Immature natural killer cell (primary cell): ENCODE results near the gene ACTR6. TPM values are rescaled to one million over a fixed set of nuclear protein-coding genes. Genes with fewer than 3 reads are reported as not detected.
"Not testable (repeated sequence)": the region's sequence is repeated elsewhere in the genome, so short reads cannot be mapped to it uniquely, and the experiment has no call there.

Experiments
- DNase-seq, 3 donors: peaks; one replicate each; pipeline ENCODE4 v3.0.0; 2022; ENCODE audit warnings: mixed read lengths in 1 of 3
- H3K27ac Mint-ChIP-seq, 6 donors: one replicate each; pipeline ENCODE4 v1.8.0; 2020; ENCODE audit warnings: mixed read lengths in 6 of 6, mild to moderate bottlenecking in 5 of 6, inconsistent platforms in 4 of 6, moderate library complexity in 3 of 6
- H3K27me3 Mint-ChIP-seq, 3 donors: one replicate each; pipeline ENCODE4 v1.8.0; 2020 to 2021; ENCODE audit warnings: low read depth in 3 of 3, mild to moderate bottlenecking in 3 of 3, mixed read lengths in 3 of 3, moderate library complexity in 3 of 3, inconsistent platforms in 1 of 3
- H3K36me3 Mint-ChIP-seq, 3 donors: one replicate each; pipeline ENCODE4 v1.8.0; 2020; ENCODE audit warnings: mixed read lengths in 3 of 3, inconsistent platforms in 2 of 3, mild to moderate bottlenecking in 2 of 3
- H3K4me1 Mint-ChIP-seq, 2 donors: one replicate each; pipeline ENCODE4 v1.8.0; 2020; ENCODE audit warnings: inconsistent platforms in 2 of 2, mild to moderate bottlenecking in 2 of 2, mixed read lengths in 2 of 2, moderate library complexity in 1 of 2
- H3K4me3 Mint-ChIP-seq, 5 donors: one replicate each; pipeline ENCODE4 v1.8.0; 2020; ENCODE audit warnings: mild to moderate bottlenecking in 5 of 5, mixed read lengths in 5 of 5, inconsistent platforms in 3 of 5, moderate library complexity in 3 of 5
- H3K9me3 Mint-ChIP-seq, 6 donors: one replicate each; pipeline ENCODE4 v1.8.0; 2020; ENCODE audit warnings: mild to moderate bottlenecking in 6 of 6, mixed read lengths in 6 of 6, inconsistent platforms in 4 of 6, moderate library complexity in 3 of 6
- polyA plus RNA-seq, 3 donors: library from polyadenylated mRNA; unstranded; fragments of 300-500 nt; fragmentation: Illumina TruSeq; gene quantifications; one replicate each; pipeline ENCODE4 v1.2.3, GENCODE V29; 2021

ACTR6 gene
- polyA plus RNA-seq, 3 donors from 2014 or later: 40.6 to 54.6 (median 41.3) TPM

DNA sequence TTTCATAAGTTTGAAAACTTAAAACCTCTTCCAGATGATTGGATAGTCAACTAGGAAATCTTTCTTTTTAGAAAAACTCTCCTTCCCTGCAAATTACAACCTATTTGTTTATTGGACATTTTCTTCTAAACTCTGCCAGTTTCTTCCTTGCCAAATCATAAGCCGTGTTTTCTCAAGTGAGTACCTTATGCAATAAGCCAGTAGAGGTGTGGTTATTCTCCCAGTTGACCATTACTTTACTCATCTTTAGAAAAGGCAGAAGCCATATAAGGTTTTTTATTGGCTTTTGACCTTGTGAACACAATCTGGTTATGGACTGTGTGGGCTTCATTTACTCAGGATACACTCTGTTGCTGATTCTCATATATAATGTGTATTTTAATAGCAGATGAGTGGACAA, 14.6 kb downstream of the ACTR6 start:
- Mint-ChIP-seq H3K4me1 (peaks cover 0 to 11% of the 10 kb centered on the region in 2 donors), H3K9me3 (no peaks in the 10 kb centered on the region), H3K4me3 (no peak overlapping the region), H3K27me3 (no peaks in the 10 kb centered on the region), H3K36me3 (peaks cover 11 to 36% (median 22%) of the 10 kb centered on the region in 3 donors), H3K27ac (peak overlapping the region in 1 of 6 donors; percentile 12)
- no peak for DNase-seq

DNA sequence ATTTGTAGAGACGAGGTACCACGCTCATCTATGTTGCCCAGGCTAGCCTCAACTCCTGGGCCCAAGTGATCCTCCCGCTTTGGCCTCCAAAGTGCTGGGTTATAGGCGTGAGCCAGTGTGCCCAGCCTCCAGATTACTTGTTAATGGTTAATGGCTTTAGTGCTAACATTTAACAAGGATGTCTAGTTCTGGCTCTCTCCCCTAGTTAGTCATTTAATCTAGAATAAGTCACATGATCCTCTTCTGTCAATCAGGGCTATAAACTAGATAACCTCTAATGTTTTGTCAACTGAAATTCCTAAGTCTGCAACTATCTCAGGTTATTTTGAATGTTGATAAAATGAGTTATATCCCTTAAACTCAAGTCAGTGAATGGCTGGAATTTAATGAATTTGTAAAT, 15.7 kb downstream of the ACTR6 start:
- Mint-ChIP-seq H3K27me3 (no peaks in the 10 kb centered on the region), H3K4me3 (no peak overlapping the region), H3K27ac (no peak overlapping the region), H3K36me3 (peaks cover 11 to 32% (median 29%) of the 10 kb centered on the region in 3 donors), H3K9me3 (no peaks in the 10 kb centered on the region), H3K4me1 (peaks cover 0 to 11% of the 10 kb centered on the region in 2 donors)
- no peak for DNase-seq

DNA sequence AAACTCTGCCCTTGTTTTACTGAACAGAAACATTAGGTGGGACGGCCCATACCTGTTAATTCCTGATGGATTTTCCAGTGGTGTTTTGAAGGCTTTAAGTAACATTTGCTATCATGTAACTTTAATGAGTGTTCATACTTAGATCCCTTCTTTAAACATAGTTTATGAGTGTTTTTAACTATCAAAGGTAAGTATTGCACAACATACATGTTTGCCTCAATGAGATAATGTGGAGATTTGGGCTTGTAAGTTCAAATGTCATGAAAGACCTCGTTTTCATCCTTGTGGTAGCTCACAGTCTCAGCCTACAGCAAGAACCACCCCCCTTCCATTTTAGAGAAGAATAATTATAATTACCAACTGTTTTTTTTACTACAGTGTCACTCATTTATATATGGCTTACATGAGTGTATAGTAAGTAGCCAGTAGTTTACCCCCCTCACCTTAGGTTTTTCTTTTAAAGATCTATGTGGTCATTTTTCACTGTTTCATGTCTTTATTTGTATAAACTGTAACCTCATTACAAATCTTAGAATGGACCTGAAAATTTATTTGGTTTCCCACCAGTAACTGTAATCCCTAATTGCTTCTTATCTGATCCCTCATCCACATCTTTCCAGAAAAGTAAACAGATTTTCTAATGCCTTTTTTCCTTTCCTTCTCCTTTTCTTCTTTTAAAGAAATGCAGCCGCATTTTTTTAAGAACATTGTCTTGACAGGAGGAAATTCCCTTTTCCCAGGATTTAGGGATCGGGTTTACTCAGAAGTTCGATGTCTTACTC, 18.9 kb downstream of the ACTR6 start:
- Mint-ChIP-seq H3K9me3 (no peaks in the 10 kb centered on the region), H3K4me1 (peaks cover 0 to 9% of the 10 kb centered on the region in 2 donors), H3K36me3 (peaks cover 17 to 34% (median 31%) of the 10 kb centered on the region in 3 donors), H3K27me3 (peaks cover 0 to 2% (median 0%) of the 10 kb centered on the region in 3 donors), H3K4me3 (no peak overlapping the region), H3K27ac (peak overlapping the region in 1 of 6 donors; percentile 23)
- DNase-seq: no peak

DNA sequence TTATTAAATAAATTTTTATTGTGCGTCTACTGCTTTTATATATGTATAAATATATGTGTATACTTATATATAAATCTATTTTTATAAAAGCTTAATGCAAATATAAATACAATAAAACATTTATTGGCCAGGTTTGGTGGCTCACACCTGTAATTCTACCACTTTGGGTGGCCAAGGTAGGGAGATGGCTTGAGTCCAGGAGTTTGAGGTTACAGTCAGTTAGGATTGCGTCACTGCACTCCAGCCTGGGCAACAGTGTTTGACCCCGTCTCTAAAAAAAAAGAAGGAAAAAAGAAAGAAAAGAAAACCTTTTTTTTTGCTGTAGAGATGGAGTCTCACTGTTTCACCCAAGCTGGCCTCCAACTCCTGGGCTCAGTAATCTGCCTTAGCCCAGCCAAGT, 20.9 kb downstream of the ACTR6 start:
- Mint-ChIP-seq H3K27me3 (peaks cover 0 to 2% (median 0%) of the 10 kb centered on the region in 3 donors), H3K4me3 (no peak overlapping the region), H3K27ac (no peak overlapping the region), H3K36me3 (peaks cover 25 to 31% (median 27%) of the 10 kb centered on the region in 3 donors), H3K4me1 (no peaks in the 10 kb centered on the region), H3K9me3 (no peaks in the 10 kb centered on the region)
- no peak for DNase-seq

DNA sequence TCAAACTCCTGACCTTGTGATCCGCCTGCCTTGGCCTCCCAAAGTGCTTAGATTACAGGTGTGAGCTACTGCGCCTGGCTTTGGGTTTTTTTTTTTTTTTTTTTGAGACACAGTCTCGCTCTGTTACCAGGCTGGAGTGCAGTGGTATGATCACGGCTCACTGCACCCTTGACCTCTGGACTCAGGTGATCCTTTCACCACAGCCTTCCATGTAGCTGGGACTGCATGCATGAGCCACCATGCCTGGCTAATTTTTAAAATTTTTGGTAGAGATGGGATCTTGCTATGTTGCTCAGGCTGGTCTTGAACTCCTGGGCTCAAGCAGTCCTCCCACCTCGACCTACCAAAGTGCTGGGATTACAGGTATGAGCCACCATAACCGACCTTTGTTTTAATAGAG, 21.6 kb downstream of the ACTR6 start:
- H3K27ac Mint-ChIP-seq, H3K9me3 Mint-ChIP-seq, DNase-seq, H3K27me3 Mint-ChIP-seq, H3K4me3 Mint-ChIP-seq, H3K4me1 Mint-ChIP-seq: not testable (repeated sequence)
- peaks cover 26 to 29% (median 27%) of the 10 kb centered on the region in 3 donors for H3K36me3 Mint-ChIP-seq

DNA sequence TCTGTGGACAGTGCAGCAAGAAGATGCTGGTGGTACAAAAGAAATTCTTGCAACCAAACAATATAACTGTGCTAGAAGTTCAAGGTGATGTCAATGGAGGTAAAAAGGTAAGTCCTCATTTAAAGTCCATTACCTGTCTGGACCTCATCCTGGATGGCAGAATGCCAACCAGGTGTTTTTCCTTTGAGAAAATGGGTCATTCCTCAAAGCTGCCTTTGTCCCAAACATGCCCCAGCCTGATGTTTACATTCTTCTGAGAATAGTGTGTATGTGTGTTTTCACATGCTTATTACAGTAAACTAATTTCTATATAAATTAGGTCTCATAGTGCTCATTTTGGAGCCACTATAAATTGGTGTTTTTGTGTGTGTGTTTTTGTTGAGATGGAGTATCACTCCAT, 24.9 kb downstream of the ACTR6 start:
- H3K4me1 Mint-ChIP-seq: no peaks in the 10 kb centered on the region
- H3K36me3 Mint-ChIP-seq: peaks cover 19 to 20% (median 19%) of the 10 kb centered on the region in 3 donors
- no peaks in the 10 kb centered on the region for H3K9me3 Mint-ChIP-seq
- H3K27ac Mint-ChIP-seq: no peak overlapping the region
- DNase-seq: no peak
- H3K27me3 Mint-ChIP-seq: peaks cover 0 to 2% (median 0%) of the 10 kb centered on the region in 3 donors
- H3K4me3 Mint-ChIP-seq: no peak overlapping the region

DNA sequence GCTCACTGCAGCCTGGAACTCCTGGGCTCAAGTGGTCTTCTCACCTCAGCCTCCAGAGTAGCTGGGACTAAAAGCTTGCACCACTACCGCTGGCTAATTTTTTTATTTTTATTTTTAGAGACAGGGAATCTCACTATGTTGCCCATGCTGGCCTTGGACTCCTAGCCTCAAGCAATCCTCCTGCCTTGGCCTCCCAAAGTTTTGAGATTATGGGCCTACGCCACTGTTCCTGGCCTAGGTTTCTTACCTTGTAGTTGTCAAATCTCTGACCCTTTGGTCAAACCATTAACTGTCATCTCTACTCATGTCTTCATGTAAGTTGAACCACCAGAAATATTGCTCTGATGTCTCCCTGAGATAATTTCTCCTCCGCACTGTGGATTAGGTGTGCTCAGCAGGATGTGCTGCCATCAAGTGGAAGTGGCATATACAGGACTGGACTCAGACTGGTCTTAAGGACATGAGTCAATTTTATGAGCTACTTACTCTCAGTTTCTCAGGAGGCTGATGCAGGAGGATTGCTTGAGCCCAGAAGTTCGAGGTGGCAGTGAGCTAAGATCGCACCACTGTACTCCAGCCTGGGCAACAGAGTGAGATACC, 28.5 kb downstream of the ACTR6 start:
- H3K36me3 Mint-ChIP-seq: peaks cover 5 to 13% (median 8%) of the 10 kb centered on the region in 3 donors
- no peaks in the 10 kb centered on the region for H3K4me1 Mint-ChIP-seq
- no peak for DNase-seq
- H3K4me3 Mint-ChIP-seq: no peak overlapping the region
- H3K27me3 Mint-ChIP-seq: no peaks in the 10 kb centered on the region
- no peaks in the 10 kb centered on the region for H3K9me3 Mint-ChIP-seq
- no peak overlapping the region for H3K27ac Mint-ChIP-seq

DNA sequence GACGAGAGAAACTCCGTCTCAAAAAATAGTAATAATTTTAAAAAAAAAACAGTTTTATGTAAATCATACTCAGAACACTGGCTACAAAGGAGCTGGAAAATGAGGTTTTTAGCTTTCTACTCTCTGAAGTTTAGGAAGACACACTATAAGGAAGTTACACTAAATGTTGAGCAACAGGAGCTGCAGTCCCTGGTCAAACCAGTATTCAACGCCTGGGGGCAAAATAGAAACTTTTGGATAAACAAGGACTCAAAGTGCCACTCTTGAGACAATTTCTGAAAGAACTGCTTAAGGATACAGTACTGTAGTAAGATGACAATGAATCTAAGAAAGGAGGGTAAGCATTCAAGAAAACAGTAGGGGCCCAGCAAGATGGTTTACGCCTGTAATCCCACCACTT, 29.3 kb downstream of the ACTR6 start:
- H3K27me3 Mint-ChIP-seq: no peaks in the 10 kb centered on the region
- peaks cover 5 to 13% (median 8%) of the 10 kb centered on the region in 3 donors for H3K36me3 Mint-ChIP-seq
- no peak overlapping the region for H3K27ac Mint-ChIP-seq
- H3K9me3 Mint-ChIP-seq: no peaks in the 10 kb centered on the region
- H3K4me3 Mint-ChIP-seq: no peak overlapping the region
- H3K4me1 Mint-ChIP-seq: no peaks in the 10 kb centered on the region
- no peak for DNase-seq

DNA sequence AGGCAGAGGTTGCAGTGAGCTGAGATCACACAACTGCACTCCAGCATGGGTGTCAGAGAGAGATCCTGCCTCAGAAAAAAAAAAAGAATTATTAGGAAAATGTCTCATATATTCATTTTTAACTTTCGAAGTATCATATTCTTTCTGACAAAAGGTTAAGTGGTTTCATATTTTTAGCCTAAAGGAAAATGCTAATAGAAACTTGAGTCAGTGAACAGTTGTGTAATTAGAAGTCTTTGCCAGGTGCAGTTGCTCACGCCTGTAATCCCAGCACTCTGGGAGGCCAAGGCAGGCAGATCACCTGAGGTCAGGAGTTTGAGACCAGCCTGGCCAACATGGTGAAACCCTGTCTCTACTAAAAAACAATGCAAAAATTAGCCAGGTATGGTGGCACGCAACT, 31.3 kb downstream of the ACTR6 start:
- not testable (repeated sequence) for H3K27me3 Mint-ChIP-seq, H3K36me3 Mint-ChIP-seq, H3K4me3 Mint-ChIP-seq, H3K9me3 Mint-ChIP-seq, H3K4me1 Mint-ChIP-seq, DNase-seq, H3K27ac Mint-ChIP-seq

DNA sequence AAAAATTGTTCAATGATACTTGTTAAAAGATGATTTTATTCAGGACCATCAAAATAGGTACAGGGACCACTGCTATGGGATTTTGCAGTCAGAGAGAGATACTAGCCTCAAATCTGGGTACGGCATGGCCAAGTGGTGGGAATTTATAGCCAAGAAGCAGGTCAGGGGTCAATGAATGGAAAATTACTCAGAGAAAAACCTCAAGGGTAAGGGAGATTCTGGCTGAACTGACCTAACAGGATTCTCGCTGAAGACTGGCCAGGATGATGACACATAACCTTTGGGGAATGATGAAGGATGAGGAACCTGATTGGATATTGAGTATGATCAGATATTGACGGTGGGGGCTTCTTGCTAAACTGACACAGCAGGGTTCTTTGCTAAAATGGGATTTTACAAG, 33.6 kb downstream of the ACTR6 start:
- Mint-ChIP-seq H3K9me3 (no peaks in the 10 kb centered on the region), H3K27ac (no peak overlapping the region), H3K4me1 (no peaks in the 10 kb centered on the region), H3K27me3 (no peaks in the 10 kb centered on the region), H3K4me3 (no peak overlapping the region), H3K36me3 (no peaks in the 10 kb centered on the region)
- no peak for DNase-seq

DNA sequence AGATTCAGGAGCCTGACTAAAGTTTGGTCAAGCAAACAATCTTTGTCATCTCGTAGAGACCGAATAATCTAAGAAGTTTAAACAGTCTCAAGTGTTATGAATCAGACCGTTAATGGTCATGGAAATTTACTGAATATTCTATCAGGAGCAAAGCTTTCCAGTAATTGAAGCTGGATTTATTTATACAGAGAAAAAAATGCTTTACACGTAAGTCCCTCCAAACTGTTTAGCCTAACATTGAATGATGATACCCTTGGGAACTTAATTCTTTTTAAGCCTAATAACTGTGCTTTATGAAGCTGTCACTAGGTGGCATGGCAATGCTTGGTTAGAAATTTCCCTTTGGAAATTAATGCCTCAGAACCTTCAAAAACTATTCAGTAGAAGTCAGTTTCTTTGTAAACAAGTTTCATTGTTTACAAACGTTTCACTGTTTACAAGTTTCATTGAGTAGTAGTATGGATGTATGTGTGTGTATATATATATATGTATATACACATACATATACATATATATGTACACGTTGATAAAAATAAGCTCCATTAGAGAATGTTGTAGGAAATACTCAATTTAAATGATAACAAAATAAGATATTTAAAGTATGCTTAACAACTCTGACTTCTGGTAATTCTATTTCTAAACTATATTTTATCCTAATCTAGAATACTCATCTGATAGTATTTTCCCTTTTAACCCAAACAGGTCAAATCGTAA, 34.1 kb downstream of the ACTR6 start:
- Mint-ChIP-seq H3K9me3 (no peaks in the 10 kb centered on the region), H3K4me3 (no peak overlapping the region), H3K36me3 (no peaks in the 10 kb centered on the region), H3K27ac (no peak overlapping the region), H3K4me1 (no peaks in the 10 kb centered on the region), H3K27me3 (no peaks in the 10 kb centered on the region)
- DNase-seq: peak in 2 of 3 donors; percentile 7 to 12

DNA sequence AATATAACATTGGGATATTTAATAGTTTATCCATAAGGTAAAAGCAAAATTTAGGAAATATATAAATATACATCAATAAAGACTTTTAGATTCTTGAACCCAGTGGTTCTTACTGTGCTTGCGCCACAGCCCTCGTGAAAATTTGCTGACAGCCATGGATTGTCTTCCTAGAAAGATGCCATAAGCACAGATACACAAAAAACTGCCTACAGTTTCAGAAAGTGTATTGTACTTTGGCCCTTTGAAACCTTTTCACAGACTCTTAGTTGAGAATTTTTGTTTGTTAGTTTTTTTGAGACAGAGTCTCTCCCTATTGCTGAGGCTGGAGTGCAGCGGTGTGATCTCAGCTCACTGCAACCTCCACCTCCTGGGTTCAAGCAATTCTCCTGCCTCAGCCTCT, 38.2 kb downstream of the ACTR6 start:
- Mint-ChIP-seq H3K36me3 (no peaks in the 10 kb centered on the region), H3K4me1 (no peaks in the 10 kb centered on the region), H3K27me3 (no peaks in the 10 kb centered on the region), H3K4me3 (no peak overlapping the region), H3K9me3 (no peaks in the 10 kb centered on the region), H3K27ac (no peak overlapping the region)
- DNase-seq: no peak

DNA sequence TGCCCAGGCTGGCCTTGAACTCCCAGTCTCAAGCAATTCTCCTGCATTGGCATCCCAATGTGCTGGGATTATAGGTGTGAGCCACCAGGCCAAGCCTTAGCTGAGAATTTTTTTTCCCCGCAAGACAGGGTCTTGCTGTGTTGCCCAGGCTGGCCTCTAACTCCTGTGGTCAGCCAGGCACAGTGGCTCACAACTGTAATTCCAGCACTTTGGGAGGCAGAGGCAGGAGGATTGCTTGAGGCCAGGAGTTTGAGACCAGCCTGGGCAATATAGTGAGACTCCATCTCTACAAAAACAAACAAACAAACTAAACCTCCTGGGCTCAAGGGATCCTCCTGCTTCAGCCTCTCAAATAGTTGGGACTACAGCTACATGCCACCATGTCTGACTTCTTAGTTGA, 39.0 kb downstream of the ACTR6 start:
- no peaks in the 10 kb centered on the region for H3K9me3 Mint-ChIP-seq
- no peak for DNase-seq
- H3K27me3 Mint-ChIP-seq: no peaks in the 10 kb centered on the region
- no peak overlapping the region for H3K4me3 Mint-ChIP-seq
- no peak overlapping the region for H3K27ac Mint-ChIP-seq
- no peaks in the 10 kb centered on the region for H3K4me1 Mint-ChIP-seq
- H3K36me3 Mint-ChIP-seq: no peaks in the 10 kb centered on the region

DNA sequence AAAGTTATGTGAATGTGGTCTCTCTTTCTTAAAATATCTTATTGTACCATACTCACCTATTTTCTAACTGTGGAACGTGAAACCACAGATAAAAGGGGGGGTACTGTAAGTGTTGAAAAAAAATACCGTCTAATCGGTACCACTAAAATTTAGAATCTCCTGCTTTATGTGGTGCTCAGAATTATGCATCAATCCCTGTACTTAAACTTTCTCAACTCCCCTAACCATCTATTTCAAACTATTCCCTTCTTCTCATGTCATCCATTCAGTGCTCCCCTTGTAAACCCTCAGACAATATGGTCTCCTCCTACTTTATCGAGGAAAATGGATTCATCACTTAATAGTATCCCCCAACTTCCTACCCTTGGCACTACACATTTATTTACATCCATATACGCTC, 42.5 kb downstream of the ACTR6 start:
- peaks cover 0 to 3% (median 0%) of the 10 kb centered on the region in 3 donors for H3K36me3 Mint-ChIP-seq
- no peaks in the 10 kb centered on the region for H3K4me1 Mint-ChIP-seq
- H3K27ac Mint-ChIP-seq: no peak overlapping the region
- H3K4me3 Mint-ChIP-seq: no peak overlapping the region
- no peaks in the 10 kb centered on the region for H3K27me3 Mint-ChIP-seq
- no peaks in the 10 kb centered on the region for H3K9me3 Mint-ChIP-seq
- DNase-seq: no peak
